ENCODE results near the gene PRR23E. TPM values are rescaled to one million over a fixed set of nuclear protein-coding genes. Genes with fewer than 3 reads are reported as not detected.

Gene PRR23E
- total and polyA plus RNA-seq, 10 of the 15 experiments (the other 5 are each of a cell fraction or from before 2014, with no cell fraction given): not detected

DNA sequence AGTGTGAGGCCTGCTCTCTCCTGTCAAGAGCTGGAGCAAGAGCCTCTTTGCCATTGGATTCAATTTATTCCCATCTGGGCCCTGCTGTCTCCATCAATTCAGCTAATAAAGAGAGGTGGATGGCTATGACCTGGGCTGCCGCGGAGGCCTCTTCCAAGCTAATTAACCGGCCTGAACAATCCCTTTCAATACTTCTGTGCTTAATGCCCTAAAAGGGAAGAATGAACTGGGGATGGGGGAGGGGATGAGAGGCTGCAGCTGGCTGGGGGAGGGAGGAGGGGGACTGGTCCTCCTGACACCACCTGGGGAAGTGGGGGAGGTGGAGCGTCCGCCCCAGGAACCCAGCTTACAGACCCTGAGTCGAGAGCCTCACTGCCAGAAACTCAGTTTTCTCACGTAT lies 33.4 kb upstream of the PRR23E start:
- Histone ChIP-seq H3K27ac (ENCODE audit: control insufficient read depth, insufficient read depth) (no peak overlapping the region), H4K20me1 (ENCODE audit: control insufficient read depth, insufficient read depth) (no peaks in the 10 kb centered on the region), H3K9ac (ENCODE audit: control insufficient read depth, insufficient read depth, low read length) (no peak overlapping the region), H2AFZ (ENCODE audit: control insufficient read depth, low read depth, low read length) (no peak overlapping the region), H3K9me3 (replicated peaks; ENCODE audit: control insufficient read depth, insufficient read depth, low read length) (no peaks in the 10 kb centered on the region; the same call in 2 of the 3 replicates), H3K27me3 (replicated peaks in 1 of 2; ENCODE audit: control insufficient read depth in 2 of 2, insufficient read depth in 2 of 2, low read length in 1 of 2) (0 out of 4 replicates have a peak, but pooled peaks cover 0 to 3% of the 10 kb centered on the region in 2 experiments), H3K4me1 (ENCODE audit: control insufficient read depth, insufficient read depth, low read length) (no peaks in the 10 kb centered on the region), H3K4me3 (no peak overlapping the region), H3K4me2 (ENCODE audit: control insufficient read depth, insufficient read depth) (no peak overlapping the region), H3K36me3 (ENCODE audit: control insufficient read depth in 2 of 2, insufficient read depth in 2 of 2, low read length in 1 of 2) (no peaks in the 10 kb centered on the region), H3K79me2 (ENCODE audit: control insufficient read depth, insufficient read depth, low read length) (no peaks in the 10 kb centered on the region)
- WGBS (ENCODE audit: insufficient coverage, insufficient replicate concordance, low lambda C conversion rate, missing lambda C conversion rate): 4% methylated on average over 7 of the region's 7 CpGs
- ChIA-PET POLR2A (no interaction called here), SMC1A (ENCODE audit: uncharacterized antibody, unreplicated experiment) (interaction anchor here (0.5 kb wide), 1 partner anchor 240 kb away, joined by 4 read pairs; no protein-coding TSS in a partner anchor), CTCF (no interaction called here), RAD21 (ENCODE audit: unreplicated experiment) (no interaction called here)
- intact Hi-C loops (cut with micrococcal nuclease; ENCODE audit: unreplicated experiment) (no loop called here), in situ Hi-C loops (cut with MboI) (no loop called here)
- DNase-seq (ENCODE audit: low read depth, low spot score) (no peak), FAIRE-seq (no peak), ATAC-seq (no peak)
- BruUV-seq (replicated peaks): no TSS peak
- TF ChIP-seq, protein P1, sequence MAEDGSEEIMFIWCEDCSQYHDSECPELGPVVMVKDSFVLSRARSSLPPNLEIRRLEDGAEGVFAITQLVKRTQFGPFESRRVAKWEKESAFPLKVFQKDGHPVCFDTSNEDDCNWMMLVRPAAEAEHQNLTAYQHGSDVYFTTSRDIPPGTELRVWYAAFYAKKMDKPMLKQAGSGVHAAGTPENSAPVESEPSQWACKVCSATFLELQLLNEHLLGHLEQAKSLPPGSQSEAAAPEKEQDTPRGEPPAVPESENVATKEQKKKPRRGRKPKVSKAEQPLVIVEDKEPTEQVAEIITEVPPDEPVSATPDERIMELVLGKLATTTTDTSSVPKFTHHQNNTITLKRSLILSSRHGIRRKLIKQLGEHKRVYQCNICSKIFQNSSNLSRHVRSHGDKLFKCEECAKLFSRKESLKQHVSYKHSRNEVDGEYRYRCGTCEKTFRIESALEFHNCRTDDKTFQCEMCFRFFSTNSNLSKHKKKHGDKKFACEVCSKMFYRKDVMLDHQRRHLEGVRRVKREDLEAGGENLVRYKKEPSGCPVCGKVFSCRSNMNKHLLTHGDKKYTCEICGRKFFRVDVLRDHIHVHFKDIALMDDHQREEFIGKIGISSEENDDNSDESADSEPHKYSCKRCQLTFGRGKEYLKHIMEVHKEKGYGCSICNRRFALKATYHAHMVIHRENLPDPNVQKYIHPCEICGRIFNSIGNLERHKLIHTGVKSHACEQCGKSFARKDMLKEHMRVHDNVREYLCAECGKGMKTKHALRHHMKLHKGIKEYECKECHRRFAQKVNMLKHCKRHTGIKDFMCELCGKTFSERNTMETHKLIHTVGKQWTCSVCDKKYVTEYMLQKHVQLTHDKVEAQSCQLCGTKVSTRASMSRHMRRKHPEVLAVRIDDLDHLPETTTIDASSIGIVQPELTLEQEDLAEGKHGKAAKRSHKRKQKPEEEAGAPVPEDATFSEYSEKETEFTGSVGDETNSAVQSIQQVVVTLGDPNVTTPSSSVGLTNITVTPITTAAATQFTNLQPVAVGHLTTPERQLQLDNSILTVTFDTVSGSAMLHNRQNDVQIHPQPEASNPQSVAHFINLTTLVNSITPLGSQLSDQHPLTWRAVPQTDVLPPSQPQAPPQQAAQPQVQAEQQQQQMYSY (CRISPR knock-in tag; IDR thresholded peaks at IDR 0.05): no peak
- TF ChIP-seq WRNIP1 (IDR thresholded peaks at IDR 0.05; ENCODE audit: borderline replicate concordance, low read depth, low read length): no peak
- no peak for TF ChIP-seq MEF2A (IDR thresholded peaks at IDR 0.05; ENCODE audit: insufficient read depth, low read depth, low read length)
- no peak for TF ChIP-seq NR2F1 (conservative IDR thresholded peaks at IDR 0.05)
- no peak for TF ChIP-seq ZNF384 (IDR thresholded peaks at IDR 0.05; ENCODE audit: borderline replicate concordance, low read depth, low read length)
